Right lobe of liver (tissue), 4 donors: Measurements from ENCODE around the gene TIFAB.

Source experiments
- POLR2A ChIP-seq: fragments of 450-650 bp; IDR thresholded peaks from one replicate; pipeline ENCODE4 v1.6.1; 2017; ENCODE audit warnings: antibody characterized with exemption, mild to moderate bottlenecking
- TF ChIP-seq, protein P1 (sequence below), 4 donors: fragments of 200-600 bp in 3 of 4; fragments of 450-650 bp in 1 of 4; IDR thresholded peaks; one replicate each; pipeline versions ENCODE4 v1.5.1 to v1.8.0; 2016 to 2022; ENCODE audit warnings: antibody characterized with exemption in 4 of 4, mild to moderate bottlenecking in 2 of 4
- donor health status: DM: no; HTN: no; CAD: no.
- donor health status: DM: no; HTN: no; CAD: no.
- donor health status: DM: no; HTN: yes; CAD: no.

DNA sequence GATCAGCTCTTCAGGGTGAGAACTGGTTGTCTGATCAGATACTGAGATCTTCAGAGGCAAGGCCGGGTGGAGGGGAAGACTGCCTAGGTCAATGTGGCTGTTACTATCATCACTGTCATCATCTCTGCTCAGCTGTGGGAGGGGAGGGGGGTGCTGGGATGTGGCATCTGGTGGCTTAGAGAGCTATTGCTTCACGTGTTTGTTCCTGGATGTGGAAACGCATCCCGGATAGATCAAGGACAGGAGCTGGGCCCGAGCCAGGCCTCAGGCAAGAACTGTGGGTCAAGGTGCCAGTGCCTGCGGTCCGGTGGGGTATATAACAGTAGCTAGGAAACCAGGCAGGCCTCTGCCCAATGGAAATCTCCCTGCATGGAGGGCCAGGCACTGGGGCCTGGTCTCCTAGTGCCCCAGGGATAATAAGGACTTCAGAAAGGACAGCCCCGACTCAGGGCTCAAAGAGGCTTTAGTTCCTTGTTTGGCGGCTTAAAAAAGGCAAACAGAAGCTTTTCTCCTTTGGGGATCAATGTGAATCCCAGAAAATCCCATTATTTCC lies 30.3 kb upstream of the TIFAB start:
- TF ChIP-seq, protein P1, sequence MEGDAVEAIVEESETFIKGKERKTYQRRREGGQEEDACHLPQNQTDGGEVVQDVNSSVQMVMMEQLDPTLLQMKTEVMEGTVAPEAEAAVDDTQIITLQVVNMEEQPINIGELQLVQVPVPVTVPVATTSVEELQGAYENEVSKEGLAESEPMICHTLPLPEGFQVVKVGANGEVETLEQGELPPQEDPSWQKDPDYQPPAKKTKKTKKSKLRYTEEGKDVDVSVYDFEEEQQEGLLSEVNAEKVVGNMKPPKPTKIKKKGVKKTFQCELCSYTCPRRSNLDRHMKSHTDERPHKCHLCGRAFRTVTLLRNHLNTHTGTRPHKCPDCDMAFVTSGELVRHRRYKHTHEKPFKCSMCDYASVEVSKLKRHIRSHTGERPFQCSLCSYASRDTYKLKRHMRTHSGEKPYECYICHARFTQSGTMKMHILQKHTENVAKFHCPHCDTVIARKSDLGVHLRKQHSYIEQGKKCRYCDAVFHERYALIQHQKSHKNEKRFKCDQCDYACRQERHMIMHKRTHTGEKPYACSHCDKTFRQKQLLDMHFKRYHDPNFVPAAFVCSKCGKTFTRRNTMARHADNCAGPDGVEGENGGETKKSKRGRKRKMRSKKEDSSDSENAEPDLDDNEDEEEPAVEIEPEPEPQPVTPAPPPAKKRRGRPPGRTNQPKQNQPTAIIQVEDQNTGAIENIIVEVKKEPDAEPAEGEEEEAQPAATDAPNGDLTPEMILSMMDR (IDR thresholded peaks at IDR 0.05) = no peak
- no peak for TF ChIP-seq POLR2A
